ENCODE measurements around the gene SGMS1.

The SGMS1 gene

DNA sequence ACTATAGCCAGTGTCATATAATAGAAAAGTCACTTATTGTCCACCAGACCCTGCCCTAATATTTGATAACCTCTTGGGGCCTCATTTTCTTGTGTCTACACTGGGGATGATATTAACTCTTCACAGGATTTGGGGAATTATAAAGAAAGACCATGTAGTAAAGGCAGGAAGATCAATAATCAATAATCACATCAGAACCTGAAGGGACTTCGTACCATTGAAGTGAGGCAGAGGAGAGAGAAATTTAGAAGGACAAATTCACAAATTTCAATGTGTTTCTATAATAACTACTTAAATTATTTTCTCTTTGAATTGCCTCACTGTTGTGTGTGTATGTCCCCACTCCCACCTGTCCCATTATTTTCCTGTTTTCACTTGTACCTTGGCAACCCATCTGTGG, 10.7 kb upstream of the SGMS1 start:
- H3K27me3 ChIP-seq (ENCODE audit: insufficient read depth, low read length) = no peaks in the 10 kb centered on the region
- H3K9me3 ChIP-seq (ENCODE audit: insufficient read depth, low read depth, low read length) = no peaks in the 10 kb centered on the region
- H3K4me3 ChIP-seq (ENCODE audit: low read length) = no peak overlapping the region
- WGBS = no CpG with 5 or more reads among the region's 1 CpG
- H3K27ac ChIP-seq (ENCODE audit: low read depth, low read length) = no peak overlapping the region
- peaks cover 7% of the 10 kb centered on the region for H3K4me1 ChIP-seq (ENCODE audit: insufficient read depth, low read length)
- H3K9ac ChIP-seq (ENCODE audit: low read depth, low read length) = no peak overlapping the region
- no peaks in the 10 kb centered on the region for H3K36me3 ChIP-seq (ENCODE audit: insufficient read depth, low read length)

DNA sequence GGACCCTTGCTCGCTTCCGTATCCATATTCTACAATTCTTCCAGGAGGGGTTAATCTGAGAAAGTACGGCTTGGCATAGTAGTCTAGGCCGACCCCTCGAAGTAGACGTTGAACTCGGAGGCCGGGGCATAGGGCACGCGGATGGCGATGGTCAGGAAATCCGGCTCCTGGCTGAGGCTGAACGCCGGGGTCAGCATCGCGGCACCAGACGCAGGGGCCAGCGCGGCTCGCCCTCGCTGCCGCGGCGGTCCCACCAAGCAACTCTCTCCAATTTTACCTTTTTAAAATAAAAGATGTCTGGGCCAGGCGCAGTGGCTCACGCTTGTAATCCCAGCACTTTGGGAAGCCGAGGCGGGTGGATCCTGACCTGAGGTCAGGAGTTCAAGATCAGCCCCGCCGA, 7.3 kb upstream of the SGMS1 start:
- 96% methylated on average over 30 of the region's 30 CpGs for WGBS
- Histone ChIP-seq H3K27ac (ENCODE audit: low read depth, low read length) (no peak overlapping the region), H3K4me3 (ENCODE audit: low read length) (no peak overlapping the region), H3K9me3 (ENCODE audit: insufficient read depth, low read depth, low read length) (no peaks in the 10 kb centered on the region), H3K9ac (ENCODE audit: low read depth, low read length) (no peak overlapping the region), H3K27me3 (ENCODE audit: insufficient read depth, low read length) (no peaks in the 10 kb centered on the region), H3K4me1 (ENCODE audit: insufficient read depth, low read length) (peaks cover 20% of the 10 kb centered on the region), H3K36me3 (ENCODE audit: insufficient read depth, low read length) (no peaks in the 10 kb centered on the region)

DNA sequence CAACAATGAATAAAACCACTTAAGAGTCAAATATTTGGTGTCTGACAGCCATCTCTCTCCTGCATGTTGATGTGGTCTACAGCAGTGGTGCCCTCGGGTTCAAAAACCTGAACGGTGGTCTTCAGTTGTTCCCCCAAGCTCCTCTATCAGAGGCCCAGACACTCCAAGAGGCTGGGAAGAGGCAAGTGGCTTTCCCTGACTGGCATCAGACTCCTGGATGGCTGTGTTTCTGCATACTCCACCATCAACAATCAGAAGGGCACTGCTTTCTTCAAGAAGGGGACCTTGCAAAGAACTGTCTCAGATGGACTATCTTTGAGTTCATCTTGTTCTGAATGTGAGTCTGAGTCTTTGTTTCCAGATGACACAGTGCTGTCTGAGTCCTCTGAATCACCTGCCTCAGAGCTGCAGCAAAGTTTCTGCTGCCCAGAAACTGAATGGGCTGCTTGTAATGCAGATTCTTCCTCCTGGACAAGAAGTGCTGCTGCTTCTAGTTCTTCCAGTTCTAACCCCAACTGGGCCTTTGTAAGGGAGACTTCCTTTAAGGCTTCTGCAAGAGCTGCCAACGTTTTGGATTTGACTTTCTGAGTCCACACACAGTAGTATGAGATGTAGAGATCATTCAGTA, 5.9 kb upstream of the SGMS1 start:
- H3K4me1 ChIP-seq (ENCODE audit: insufficient read depth, low read length) = peaks cover 22% of the 10 kb centered on the region
- H3K27ac ChIP-seq (ENCODE audit: low read depth, low read length) = no peak overlapping the region; the same call in 1 of the 2 replicates
- no peaks in the 10 kb centered on the region for H3K9me3 ChIP-seq (ENCODE audit: insufficient read depth, low read depth, low read length)
- no peaks in the 10 kb centered on the region for H3K27me3 ChIP-seq (ENCODE audit: insufficient read depth, low read length)
- no peak overlapping the region for H3K9ac ChIP-seq (ENCODE audit: low read depth, low read length)
- WGBS = 60% methylated on average over 3 of the region's 3 CpGs
- H3K36me3 ChIP-seq (ENCODE audit: insufficient read depth, low read length) = no peaks in the 10 kb centered on the region
- H3K4me3 ChIP-seq (ENCODE audit: low read length) = no peak overlapping the region

DNA sequence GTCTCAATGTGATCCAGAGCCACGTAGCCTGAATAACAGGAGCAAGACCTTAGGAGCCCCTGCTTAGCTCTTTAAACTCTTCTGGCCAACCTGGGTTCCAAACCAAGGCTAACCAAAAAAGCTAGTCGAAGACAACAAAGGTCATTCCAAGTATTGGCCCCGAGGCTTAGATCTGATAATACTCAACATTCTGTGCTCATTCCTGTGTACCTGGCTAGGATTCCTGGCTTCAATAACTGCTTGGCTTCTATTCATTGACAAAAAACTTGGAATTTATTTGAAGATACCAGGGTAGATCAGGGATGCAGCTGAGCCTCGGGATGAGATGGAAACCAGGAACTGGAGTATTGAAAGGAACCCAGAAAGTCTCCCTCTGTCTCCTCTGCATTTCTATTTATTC, 4.1 kb upstream of the SGMS1 start:
- H3K27me3 ChIP-seq (ENCODE audit: insufficient read depth, low read length) = 0 out of 2 replicates have a peak, but pooled peaks cover under 1% of the 10 kb centered on the region
- no peaks in the 10 kb centered on the region for H3K9me3 ChIP-seq (ENCODE audit: insufficient read depth, low read depth, low read length)
- no peak overlapping the region for H3K27ac ChIP-seq (ENCODE audit: low read depth, low read length)
- WGBS = 94% methylated on average over 4 of the region's 4 CpGs
- no peak overlapping the region for H3K4me3 ChIP-seq (ENCODE audit: low read length)
- H3K36me3 ChIP-seq (ENCODE audit: insufficient read depth, low read length) = no peaks in the 10 kb centered on the region
- H3K4me1 ChIP-seq (ENCODE audit: insufficient read depth, low read length) = peaks cover 22% of the 10 kb centered on the region
- no peak overlapping the region for H3K9ac ChIP-seq (ENCODE audit: low read depth, low read length)

DNA sequence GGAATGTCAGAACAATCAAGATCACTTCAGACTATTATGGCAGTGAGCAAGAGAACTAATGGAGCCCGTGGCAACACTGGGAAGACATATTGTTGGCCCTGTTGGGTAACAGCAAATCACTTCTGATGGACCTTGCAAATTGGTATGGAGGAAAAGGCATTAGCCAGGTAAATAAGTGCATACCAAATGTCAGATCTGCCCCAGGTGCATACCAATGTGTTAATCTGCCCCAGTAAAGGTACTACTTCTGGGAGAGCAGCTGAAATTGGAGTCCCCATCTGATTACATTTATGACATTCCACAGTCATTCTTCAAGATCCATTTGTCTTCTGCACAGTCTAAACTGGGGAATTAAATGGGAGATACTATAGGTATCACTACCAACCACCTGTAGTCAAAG, 3.7 kb upstream of the SGMS1 start:
- Histone ChIP-seq H3K27ac (ENCODE audit: low read depth, low read length) (no peak overlapping the region), H3K4me3 (ENCODE audit: low read length) (no peak overlapping the region), H3K36me3 (ENCODE audit: insufficient read depth, low read length) (no peaks in the 10 kb centered on the region), H3K9ac (ENCODE audit: low read depth, low read length) (no peak overlapping the region), H3K27me3 (ENCODE audit: insufficient read depth, low read length) (peaks cover 5% of the 10 kb centered on the region; the same call in 1 of the 2 replicates), H3K9me3 (ENCODE audit: insufficient read depth, low read depth, low read length) (no peaks in the 10 kb centered on the region), H3K4me1 (ENCODE audit: insufficient read depth, low read length) (peaks cover 22% of the 10 kb centered on the region)
- 88% methylated on average over 1 of the region's 1 CpG for WGBS

DNA sequence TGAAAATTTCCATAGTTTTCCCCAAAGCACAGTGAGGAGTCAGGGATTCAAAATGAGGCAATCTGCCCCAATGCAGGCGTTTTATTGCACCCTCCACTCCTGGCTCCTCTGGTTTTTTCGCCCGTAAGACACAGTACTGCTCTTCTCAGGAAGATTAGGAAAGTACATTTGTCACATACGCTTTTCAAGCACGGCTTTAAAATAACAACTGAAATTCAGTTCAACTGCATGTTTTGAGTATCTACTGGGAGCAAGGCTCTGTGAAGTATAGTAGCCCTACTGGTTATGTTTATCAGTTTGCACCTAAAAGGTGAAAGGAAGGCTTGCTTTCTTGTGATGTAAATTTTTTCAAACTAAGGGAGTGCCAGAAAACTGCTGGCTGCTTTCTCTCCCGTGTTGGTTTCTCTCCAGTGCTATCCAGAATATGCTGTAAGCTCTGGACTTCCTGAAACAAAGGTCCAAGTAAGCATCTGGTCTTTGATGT, 1.9 kb upstream of the SGMS1 start:
- H3K27ac ChIP-seq (ENCODE audit: low read depth, low read length) = peak overlapping the region; percentile 99
- H3K9me3 ChIP-seq (ENCODE audit: insufficient read depth, low read depth, low read length) = no peaks in the 10 kb centered on the region
- H3K9ac ChIP-seq (ENCODE audit: low read depth, low read length) = peak overlapping the region; percentile 95
- peaks cover 14% of the 10 kb centered on the region; the same call in 1 of the 2 replicates for H3K27me3 ChIP-seq (ENCODE audit: insufficient read depth, low read length)
- peak overlapping the region; percentile 84 for H3K4me3 ChIP-seq (ENCODE audit: low read length)
- 0% methylated on average over 6 of the region's 6 CpGs for WGBS
- H3K4me1 ChIP-seq (ENCODE audit: insufficient read depth, low read length) = peaks cover 33% of the 10 kb centered on the region
- H3K36me3 ChIP-seq (ENCODE audit: insufficient read depth, low read length) = no peaks in the 10 kb centered on the region

DNA sequence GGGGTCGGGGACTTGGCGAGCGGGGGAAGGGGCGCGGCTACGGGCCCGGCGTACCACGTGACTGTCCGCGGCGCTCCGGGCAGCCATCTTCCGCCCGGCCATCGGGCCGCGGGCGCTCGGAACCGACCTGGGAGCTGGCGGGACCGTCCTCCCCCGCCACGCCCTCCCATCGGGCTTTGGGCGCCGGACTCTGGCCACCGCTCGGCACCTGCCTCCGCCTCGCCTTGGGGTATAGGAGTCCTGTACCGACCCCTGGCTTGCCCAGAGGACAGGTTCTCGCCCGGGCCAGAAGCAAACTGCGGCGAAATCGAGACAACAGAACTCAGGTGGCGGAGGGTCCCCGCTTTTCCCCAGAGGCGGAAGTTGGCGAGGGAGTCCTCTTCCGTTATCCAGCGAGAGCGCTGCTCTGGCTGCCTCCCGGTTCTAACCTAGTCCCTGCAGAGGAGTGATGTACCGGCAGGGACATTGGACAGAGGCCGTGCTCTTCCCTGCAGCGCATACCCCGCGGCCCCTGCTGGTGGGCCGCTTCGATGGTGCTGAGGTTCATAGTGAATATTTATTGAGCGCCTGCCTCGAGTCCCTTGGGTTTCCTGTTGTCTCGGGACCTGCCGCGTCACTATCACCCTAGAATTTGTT, 1.2 kb upstream of the SGMS1 start:
- Histone ChIP-seq H3K27me3 (ENCODE audit: insufficient read depth, low read length) (peaks cover 14% of the 10 kb centered on the region; the same call in 1 of the 2 replicates), H3K27ac (ENCODE audit: low read depth, low read length) (peak overlapping the region; percentile 99), H3K36me3 (ENCODE audit: insufficient read depth, low read length) (no peaks in the 10 kb centered on the region), H3K4me1 (ENCODE audit: insufficient read depth, low read length) (peaks cover 37% of the 10 kb centered on the region), H3K4me3 (ENCODE audit: low read length) (peak overlapping the region; percentile 84), H3K9ac (ENCODE audit: low read depth, low read length) (peak overlapping the region; percentile 95), H3K9me3 (ENCODE audit: insufficient read depth, low read depth, low read length) (no peaks in the 10 kb centered on the region)
- under 1% methylated on average over 58 of the region's 58 CpGs for WGBS

DNA sequence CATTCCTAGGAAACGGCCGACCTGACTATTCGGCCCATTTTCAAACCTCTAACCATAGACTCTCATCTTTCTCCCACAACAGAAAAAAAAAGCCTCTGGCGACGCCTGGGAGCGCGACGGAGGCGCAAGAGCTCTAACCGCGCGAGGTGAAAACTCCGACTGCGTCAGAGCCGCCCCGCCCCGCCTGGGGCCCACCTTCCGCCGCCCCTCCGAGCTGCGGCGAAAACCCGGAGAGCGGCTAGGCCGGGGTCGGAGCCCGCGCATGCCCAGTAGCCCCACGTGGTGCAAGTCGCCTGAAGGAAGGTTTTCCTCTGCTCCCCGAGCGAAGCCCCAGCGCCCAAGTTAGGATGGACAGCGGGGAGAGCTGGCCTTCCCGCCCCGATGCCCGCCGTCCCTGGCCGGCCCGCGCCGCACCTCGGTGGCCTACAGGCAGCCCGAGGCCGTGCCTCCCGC, 683 bp upstream of the SGMS1 start:
- H3K27me3 ChIP-seq (ENCODE audit: insufficient read depth, low read length) = peaks cover 14% of the 10 kb centered on the region; the same call in 1 of the 2 replicates
- peak overlapping the region; percentile 84 for H3K4me3 ChIP-seq (ENCODE audit: low read length)
- H3K27ac ChIP-seq (ENCODE audit: low read depth, low read length) = peak overlapping the region; percentile 99
- peaks cover 38% of the 10 kb centered on the region for H3K4me1 ChIP-seq (ENCODE audit: insufficient read depth, low read length)
- no peaks in the 10 kb centered on the region for H3K36me3 ChIP-seq (ENCODE audit: insufficient read depth, low read length)
- under 1% methylated on average over 46 of the region's 46 CpGs for whole genome bisulfite sequencing
- H3K9me3 ChIP-seq (ENCODE audit: insufficient read depth, low read depth, low read length) = no peaks in the 10 kb centered on the region
- H3K9ac ChIP-seq (ENCODE audit: low read depth, low read length) = peak overlapping the region; percentile 95

DNA sequence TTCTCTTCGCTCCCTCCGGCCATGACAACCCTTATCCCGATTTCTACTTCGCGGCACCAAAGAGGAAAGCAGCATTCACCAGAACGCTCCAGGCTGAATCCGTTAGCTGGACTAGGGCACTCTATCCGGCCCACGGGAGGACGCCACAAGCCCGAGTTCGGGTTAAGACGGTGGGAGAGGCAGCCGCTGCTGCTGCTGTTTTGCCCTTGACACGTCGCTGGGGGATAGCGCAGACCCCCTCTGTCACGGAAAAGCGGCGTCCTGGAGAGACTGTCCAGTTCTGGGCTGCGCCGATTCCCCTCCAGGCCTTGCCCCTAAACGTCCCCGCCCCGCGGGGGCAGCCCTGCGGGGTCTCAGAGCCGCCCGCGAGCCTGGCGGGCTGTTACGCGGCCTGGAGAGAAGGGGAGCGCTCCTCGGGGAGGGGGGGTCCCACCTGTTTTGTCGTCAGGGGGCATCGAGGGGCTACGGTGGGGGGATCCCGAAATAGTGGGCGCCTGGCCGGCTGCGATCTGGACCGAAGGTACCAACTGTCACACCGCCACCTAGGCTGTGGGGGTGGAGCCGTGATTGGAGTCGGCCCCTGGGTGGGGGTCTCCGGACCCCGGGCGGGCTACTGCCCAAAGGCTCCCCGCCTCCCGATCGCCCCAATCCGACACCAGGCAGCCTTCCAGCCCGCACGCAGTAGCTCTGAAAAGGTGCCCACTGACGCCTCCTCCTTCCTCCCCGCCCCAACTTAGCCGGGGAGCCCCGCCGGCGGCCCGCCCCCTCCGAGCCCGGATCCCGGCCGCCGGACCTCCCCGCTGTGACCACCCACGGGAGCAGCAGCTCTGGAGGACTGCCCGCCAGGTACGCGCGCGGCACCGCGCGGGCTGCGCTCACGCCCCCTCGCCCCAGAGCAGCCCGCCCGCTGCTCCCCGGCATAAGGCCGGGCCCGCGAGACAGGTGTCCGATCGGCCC, 772 bp downstream of the SGMS1 start:
- WGBS = under 1% methylated on average over 88 of the region's 88 CpGs
- peak overlapping the region; percentile 84 for H3K4me3 ChIP-seq (ENCODE audit: low read length)
- H3K4me1 ChIP-seq (ENCODE audit: insufficient read depth, low read length) = peaks cover 47% of the 10 kb centered on the region
- H3K36me3 ChIP-seq (ENCODE audit: insufficient read depth, low read length) = no peaks in the 10 kb centered on the region
- peaks cover 14% of the 10 kb centered on the region; the same call in 1 of the 2 replicates for H3K27me3 ChIP-seq (ENCODE audit: insufficient read depth, low read length)
- H3K27ac ChIP-seq (ENCODE audit: low read depth, low read length) = peak overlapping the region; percentile 99; the same call in 1 of the 2 replicates
- H3K9ac ChIP-seq (ENCODE audit: low read depth, low read length) = peak overlapping the region; percentile 64; the same call in 1 of the 2 replicates
- no peaks in the 10 kb centered on the region for H3K9me3 ChIP-seq (ENCODE audit: insufficient read depth, low read depth, low read length)

DNA sequence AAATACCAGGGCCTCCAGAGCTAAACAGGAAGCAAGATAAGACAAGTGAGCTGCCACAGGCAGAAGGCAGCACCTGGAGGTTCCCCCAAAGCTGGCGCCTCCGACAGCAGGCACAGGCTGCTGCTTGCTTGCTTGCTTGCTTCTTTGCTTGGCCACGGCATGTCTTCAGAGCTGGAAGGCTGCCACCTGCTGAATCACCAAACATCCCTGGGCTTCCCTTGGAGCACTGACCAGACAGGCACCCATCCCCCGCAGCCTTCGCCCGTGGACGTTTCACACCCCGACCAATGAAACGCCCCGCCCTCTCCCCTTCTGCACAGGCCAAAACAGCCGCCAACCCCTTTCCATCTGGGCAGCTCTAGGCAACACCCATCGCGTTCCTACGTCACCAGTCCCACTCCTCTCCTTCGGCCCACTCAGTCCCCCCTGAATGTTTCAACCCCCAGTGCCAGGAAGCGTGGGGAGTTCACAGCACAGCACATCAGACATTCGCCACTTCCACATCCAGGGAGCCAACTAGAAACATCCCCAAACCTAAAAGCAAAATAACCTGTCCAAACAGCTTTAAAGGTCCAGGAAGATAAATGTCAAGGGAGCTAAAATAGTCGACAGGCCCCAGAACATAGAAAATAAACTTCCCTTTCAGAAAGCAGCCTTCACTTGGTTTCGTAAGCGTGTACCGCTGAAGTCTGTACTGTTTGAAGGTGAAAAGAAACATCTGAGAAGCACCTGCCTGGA, 1.6 kb downstream of the SGMS1 start:
- peak overlapping the region; percentile 84 for H3K4me3 ChIP-seq (ENCODE audit: low read length)
- no peak overlapping the region for H3K9ac ChIP-seq (ENCODE audit: low read depth, low read length)
- 5% methylated on average over 19 of the region's 21 CpGs for WGBS
- H3K4me1 ChIP-seq (ENCODE audit: insufficient read depth, low read length) = peaks cover 52% of the 10 kb centered on the region
- peaks cover 14% of the 10 kb centered on the region; the same call in 1 of the 2 replicates for H3K27me3 ChIP-seq (ENCODE audit: insufficient read depth, low read length)
- no peaks in the 10 kb centered on the region for H3K9me3 ChIP-seq (ENCODE audit: insufficient read depth, low read depth, low read length)
- H3K27ac ChIP-seq (ENCODE audit: low read depth, low read length) = no peak overlapping the region
- no peaks in the 10 kb centered on the region for H3K36me3 ChIP-seq (ENCODE audit: insufficient read depth, low read length)
